GM21619 (cell line): ENCODE results near the gene FRMPD4.

Experiments
- ATAC-seq: cut with Tn5 transposase; IDR thresholded peaks from one replicate; pipeline ENCODE4 v1.9.1; 2021; ENCODE audit not compliant: unreplicated experiment

The FRMPD4 gene

GRCh38 chrX:12210196-12210815 is 72.0 kb downstream of the FRMPD4 start:
- no peak for ATAC-seq

- ATAC-seq = no peak
Measured at GRCh38 chrX:12210971-12211370, 72.7 kb downstream of the FRMPD4 start.

- ATAC-seq = no peak
Measured at GRCh38 chrX:12223650-12224049, 85.4 kb downstream of the FRMPD4 start.

DNA sequence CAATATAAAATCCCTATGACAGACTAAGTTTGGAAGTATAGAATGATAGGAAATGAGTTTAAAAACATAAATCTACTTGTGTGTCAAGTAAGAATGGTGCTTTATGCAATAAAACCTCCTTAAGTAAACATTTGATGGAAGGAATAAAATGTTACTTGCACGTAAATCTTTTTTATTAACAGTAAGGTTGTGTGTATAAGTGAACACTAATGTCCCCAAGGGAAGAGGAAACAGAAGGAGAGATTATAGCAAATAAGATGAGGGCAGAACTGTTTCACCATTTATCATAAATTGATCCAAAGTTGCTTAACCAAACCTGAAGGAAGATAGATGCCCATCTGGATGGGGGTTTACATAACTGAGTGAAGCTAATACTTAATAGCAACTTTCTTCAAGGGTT is 86.8 kb downstream of the FRMPD4 start:
- no peak for ATAC-seq

GRCh38 chrX:12227412-12228041 is 89.3 kb downstream of the FRMPD4 start:
- no peak for ATAC-seq

DNA sequence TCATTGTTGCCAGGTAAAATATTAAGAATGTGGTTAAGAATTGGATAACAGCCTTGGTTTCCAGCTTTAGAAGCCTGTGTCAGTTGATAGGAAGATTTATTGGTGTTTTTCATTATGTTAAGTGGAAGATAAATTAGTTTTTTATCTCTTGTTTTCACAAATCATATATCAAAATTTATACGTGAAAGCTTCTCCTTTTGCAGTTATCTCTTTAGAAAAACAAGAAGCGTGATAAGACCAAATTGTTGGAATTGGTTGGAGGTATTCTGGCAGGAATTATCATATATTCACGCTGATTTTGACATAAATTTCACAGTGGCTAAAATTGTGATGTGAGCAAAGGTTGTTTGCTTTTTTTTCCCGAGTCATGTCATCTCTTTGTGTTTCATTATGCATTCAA is 90.6 kb downstream of the FRMPD4 start:
- ATAC-seq = no peak

- ATAC-seq = no peak
Measured at GRCh38 chrX:12229986-12230385, 91.7 kb downstream of the FRMPD4 start.

- no peak for ATAC-seq
Measured at GRCh38 chrX:12234534-12235329, 96.5 kb downstream of the FRMPD4 start.

- no peak for ATAC-seq
Measured at GRCh38 chrX:12236156-12236555, 97.9 kb downstream of the FRMPD4 start.

DNA sequence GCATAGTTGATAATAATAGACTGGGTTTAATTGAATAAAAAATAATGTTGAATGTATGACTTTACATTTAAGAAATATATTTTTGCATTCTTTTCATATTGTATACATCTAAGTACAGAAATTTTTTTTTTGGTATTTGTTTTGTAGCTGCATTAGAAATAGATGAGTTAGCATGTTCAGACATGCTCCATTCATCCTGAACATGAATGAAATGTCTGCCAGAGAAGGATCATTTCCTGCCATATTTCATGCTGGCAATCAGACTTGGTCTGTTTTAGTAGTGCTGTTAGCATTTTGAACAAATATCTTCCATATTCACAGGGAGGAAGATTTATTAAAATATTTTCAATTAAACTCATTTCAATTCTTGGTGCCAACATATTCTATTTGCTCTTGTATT is 98.9 kb downstream of the FRMPD4 start:
- ATAC-seq = no peak

DNA sequence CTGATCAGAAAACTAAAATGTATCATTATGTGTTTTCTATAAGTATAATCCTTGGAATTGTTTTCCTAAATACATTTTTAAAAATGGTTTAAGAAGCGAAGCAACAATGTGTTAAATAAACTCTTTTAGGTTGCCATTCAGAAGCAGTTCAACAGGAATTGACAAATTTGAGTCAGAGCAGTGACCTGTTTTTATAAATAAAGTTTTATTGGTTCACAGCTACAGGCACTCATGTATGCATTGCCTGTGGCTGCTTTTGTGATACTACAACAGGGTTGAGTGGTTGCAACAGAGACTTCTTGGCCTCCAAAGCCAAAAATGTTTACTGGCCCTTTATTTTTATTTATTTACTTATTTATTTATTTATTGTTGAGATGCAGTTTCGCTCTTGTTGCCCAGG is 99.5 kb downstream of the FRMPD4 start:
- ATAC-seq = no peak

GRCh38 chrX:12239356-12240082 is 101.2 kb downstream of the FRMPD4 start:
- no peak for ATAC-seq

- ATAC-seq = no peak
Measured at GRCh38 chrX:12240491-12240890, 102.2 kb downstream of the FRMPD4 start.

DNA sequence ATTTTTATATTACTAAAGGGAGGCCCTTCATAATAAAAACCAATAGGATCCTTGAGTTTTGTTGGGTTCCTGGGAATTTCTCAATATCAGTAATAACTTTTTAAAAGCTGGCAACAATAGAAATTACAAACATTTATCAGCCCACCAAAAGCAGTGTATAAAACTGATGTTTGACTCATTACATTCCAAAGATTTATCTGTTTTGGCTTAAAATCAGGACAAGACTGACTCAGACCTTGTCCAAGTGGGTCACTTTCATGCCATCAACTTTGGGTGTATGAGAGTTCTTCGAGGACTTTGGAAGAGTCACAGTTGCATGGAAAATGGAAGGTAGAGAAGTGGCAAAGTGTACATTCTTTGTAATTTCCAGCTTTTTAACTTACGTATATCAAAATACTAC is 102.8 kb downstream of the FRMPD4 start:
- no peak for ATAC-seq

- ATAC-seq = no peak
Measured at GRCh38 chrX:12245650-12246645, 107.7 kb downstream of the FRMPD4 start.

DNA sequence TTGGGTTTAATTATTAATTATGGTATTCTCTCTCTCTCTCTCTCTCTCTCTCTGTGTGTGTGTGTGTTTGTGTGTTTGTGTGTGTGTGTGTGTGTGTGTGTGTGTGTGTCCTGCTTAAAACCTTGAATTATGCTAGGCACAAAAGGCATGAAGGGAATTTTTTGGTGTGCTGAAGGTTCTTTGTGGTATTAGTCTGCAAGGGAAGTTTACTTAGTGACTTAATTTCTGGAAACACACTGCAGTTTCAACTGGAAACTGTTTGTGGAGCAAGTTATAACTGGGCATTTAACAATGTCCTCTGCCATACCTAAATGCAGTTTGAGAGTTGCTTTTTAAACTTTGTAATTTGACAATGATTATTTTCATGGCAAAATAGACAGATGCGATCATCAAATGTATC is 111.7 kb downstream of the FRMPD4 start:
- no peak for ATAC-seq

GRCh38 chrX:12263211-12263610 is 124.9 kb downstream of the FRMPD4 start:
- ATAC-seq = no peak

- ATAC-seq = no peak
Measured at GRCh38 chrX:12269484-12269883, 131.2 kb downstream of the FRMPD4 start.

DNA sequence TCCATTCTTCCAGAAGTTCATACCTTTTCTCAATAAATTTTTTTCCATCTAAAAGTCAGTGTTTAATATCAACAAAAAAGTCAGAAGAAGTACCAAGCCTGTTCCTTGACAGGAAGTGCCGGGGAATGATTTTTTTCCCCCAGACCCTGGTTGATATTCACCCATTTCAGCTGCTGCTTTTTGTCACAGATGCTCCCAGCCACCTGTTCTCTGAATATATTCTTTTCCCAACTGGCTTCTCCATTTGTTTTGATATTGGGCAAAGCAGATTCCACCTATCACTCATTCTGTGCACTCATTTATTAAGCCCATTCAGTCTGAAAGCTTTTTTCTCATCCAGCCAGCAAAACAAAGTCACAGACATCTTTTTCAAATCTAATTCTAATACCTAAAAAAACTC is 139.9 kb downstream of the FRMPD4 start:
- ATAC-seq = no peak

DNA sequence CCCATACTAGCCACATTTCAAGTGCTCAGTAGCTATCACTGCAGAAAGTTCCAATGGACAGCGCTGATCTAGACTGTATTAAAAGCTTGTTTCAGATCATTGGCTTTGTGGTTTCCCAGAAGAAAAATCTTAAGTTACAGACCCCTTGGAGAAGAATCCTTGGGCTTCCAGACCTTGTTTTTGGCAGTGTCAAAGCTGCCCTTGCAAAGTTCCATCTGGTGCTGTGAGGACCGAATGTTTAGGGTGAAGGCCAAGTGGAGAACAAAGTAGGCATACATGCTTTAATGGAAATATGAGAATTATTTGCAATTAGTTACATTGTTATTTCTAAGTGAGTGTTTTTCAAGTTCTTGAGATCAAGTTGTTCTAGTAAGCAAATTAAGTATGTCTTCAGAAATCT is 144.7 kb downstream of the FRMPD4 start:
- ATAC-seq = no peak
